GM18868 (cell line): ENCODE data around the gene FAIM2.

Source experiments
- ATAC-seq: cut with Tn5 transposase; IDR thresholded peaks from one replicate; pipeline ENCODE4 v1.9.1; 2021; ENCODE audit warnings: mild to moderate bottlenecking, moderate library complexity; ENCODE audit not compliant: unreplicated experiment

FAIM2 gene

DNA sequence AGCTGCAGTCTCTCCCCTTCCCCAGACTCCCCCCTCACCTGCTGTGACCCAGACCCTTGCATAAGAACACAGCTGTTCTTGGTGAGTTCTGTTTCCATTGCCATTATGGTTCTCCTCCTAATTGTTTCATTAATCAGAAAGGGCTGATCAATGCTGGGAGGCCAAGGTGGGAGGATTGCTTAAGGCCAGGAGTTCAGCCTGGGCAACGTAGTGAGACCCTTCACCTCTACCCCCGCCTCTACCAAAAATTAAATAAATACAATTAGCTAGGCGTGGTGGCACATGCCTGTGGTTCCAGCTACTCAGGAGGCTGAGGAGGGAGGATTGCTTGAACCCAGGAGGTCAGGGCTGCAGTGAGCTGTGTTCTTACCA, 17.2 kb upstream of the FAIM2 start:
- ATAC-seq = no peak

DNA sequence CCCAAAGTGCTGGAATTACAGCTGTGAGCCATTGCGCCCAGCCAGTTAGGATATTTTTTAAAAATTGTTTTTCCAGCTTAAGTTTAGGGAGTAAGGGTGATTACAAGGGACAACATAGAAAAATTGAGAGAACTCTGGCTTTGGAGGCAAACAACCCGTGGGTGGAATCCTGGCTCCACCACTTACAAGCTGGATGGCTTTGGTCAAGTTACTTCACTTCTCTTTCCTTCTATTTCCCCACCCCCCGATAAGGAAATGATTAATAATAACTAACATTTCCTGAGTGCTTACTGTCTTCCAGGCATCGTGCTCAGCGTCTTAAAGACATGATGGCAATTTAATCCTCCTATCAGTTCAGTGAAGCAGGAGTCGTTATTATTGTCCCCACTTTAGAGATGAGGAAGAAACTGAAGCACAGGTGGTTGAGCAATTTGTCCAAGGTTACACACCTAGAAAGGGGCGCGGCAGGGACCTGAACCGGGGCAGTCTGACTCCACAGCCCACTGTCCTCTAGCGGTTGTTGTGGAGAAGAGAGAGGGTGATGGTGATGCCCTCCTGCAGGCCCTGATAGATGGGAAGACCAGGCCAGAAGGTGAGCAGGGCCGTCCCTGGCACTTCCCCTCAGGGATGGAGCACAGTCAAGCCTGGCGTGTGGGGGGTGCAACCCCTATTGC, 16.7 kb upstream of the FAIM2 start:
- no peak for ATAC-seq

GRCh38 chr12:49917788-49918173, 14.1 kb upstream of the FAIM2 start:
- no peak for ATAC-seq

DNA sequence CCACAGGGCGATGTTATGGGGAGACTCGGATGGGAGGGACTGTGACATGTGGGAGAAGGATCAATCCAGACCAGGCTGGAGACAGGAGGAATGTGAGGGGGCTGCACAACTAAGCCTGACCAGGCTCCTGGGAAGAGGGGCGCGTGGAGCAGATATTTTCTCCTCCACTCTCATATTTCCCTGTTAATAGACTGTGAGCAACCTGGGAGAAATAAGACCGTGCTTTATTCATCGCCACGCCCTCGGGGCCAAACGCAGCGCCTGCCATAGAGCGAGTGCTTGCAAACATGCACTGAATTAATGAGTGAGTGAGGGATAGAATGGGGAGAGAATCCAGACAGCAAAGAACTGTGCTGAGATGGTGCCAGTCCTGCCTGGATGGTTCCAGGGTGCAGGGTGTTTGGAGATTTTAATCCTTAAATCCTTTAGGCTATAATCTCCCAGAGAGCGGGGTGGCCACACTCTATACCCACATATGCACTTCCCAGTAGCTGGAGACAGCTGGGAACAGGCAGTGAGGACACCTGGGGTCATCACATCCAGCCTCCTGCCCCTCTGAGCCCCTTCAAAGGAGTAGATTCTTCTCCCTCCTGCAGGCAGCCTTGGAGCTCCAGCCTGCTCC, 13.6 kb upstream of the FAIM2 start:
- no peak for ATAC-seq

GRCh38 chr12:49916129-49916919, 12.6 kb upstream of the FAIM2 start:
- no peak for ATAC-seq

GRCh38 chr12:49912345-49913255, 8.9 kb upstream of the FAIM2 start:
- ATAC-seq = no peak

DNA sequence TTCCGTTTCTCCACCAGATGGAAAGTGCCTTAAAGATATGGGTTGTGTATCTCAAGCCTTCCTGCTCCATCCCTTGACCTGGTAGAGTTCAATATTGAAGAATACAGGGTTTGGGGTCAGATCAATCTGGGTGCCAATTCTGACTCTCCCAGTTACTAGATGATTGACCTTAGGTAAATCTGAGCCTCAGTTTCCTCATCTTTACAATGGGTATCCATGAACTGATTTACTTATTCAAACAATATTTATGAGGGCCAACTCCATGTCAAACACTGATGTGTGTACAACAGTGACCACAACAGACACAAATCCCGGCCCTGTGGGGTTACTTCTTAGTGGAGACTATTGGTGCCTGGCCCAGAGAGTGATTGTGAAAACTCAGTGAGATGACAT, 7.5 kb upstream of the FAIM2 start:
- ATAC-seq = no peak

DNA sequence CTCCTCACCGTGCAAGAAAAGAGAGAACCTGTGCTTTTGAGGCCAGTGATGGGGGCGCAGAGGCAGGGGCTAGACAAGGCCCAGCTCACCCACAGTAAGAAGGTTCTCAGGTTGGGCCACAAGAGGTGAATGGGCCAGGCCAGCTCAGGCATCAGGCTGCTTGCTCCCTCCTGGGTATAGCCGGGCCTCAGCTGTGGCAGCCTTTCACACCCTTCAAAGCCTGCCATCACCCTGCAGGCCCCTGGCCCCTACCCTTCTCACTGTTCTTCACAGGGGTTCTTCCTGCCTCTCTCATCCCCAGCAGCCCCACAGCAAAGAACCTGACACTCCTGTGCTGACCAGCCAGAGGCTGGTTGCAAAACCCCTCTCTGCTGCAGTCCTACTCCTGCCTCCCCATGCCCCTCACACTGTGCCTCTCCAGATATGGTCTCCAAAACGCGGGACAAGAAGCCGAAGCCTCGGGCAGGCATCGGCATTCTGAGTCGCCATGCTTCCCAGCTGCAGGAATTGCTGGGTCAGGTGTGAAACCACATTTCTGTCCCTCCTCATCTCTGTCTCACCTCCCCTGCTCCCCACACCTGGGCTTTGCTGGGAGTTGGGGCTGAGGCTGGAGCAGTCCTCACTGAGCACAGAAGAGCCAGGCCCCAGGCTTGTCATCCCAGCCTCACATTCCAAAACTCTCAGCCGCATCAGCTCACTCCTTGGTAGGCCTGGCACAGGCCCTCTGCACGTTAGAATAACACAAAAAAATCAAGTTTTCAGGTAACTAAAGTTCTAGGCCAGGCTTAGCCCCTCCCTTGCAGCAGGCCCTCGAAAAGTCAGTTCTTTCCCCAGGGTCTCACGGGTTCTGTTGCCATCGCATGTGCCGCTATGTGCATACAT, 6.9 kb upstream of the FAIM2 start:
- ATAC-seq = no peak

GRCh38 chr12:49909826-49910225, 6.1 kb upstream of the FAIM2 start:
- no peak for ATAC-seq

DNA sequence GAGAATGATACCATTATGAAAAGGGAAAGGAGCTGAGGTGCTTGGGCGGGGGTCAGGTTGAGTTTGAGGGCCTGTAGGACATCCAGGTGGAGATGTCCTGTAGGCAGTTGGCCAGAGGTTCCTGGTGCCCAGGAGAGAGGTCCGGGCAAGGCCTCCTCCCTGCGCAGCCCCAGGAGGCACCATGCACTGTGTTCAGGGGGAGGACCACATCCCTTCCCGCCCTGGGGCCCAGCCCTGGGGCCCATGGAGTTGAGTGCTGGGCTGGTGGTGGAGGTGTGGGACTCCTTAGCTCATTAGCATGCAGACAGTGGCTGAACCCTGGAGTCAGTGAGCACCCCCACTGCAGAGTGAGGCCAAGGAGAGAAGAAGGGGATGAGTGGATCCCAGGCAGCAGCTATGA, 5.7 kb upstream of the FAIM2 start:
- ATAC-seq = no peak

DNA sequence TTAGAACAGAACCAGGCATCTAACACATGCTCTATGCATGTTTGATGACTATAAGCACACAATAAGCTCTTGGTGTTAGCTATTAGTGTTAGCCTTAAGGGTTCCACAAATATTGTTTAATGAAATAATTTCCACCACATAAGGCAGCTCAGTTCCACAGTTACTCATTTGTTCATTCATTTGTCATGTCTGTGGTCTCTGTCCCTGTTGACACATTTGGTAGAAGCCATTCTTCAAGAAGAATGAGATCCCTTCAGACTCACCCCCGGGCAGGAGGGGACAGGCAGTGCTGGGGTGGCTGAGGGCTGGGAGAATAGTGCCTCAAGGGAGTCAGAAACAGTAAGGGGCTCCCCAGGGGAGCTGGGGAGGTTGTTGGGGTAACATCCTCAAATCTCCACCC, 3.7 kb upstream of the FAIM2 start:
- no peak for ATAC-seq

- no peak for ATAC-seq
These were observed 2.1 kb upstream of the FAIM2 start for GRCh38 chr12:49905718-49906314.

- ATAC-seq = no peak
These were observed 901 bp upstream of the FAIM2 start for GRCh38 chr12:49904601-49905000.

DNA sequence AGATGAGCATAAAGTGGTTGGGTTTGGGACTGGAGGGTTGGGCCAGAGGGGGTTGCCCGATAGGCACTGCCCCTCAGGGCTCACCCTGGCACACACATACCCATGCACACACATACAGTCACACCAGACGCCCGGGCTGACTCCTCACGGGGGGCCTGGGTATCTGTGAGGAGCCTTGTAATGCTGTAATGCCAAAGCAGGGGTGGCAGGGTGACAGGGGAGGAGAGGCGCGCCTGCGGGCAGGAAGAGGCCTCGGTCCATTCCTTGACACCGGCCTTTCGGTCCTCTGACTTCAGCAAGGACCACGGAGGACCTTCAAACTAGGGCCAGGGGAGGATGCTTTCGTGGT, 375 bp downstream of the FAIM2 start:
- no peak for ATAC-seq

DNA sequence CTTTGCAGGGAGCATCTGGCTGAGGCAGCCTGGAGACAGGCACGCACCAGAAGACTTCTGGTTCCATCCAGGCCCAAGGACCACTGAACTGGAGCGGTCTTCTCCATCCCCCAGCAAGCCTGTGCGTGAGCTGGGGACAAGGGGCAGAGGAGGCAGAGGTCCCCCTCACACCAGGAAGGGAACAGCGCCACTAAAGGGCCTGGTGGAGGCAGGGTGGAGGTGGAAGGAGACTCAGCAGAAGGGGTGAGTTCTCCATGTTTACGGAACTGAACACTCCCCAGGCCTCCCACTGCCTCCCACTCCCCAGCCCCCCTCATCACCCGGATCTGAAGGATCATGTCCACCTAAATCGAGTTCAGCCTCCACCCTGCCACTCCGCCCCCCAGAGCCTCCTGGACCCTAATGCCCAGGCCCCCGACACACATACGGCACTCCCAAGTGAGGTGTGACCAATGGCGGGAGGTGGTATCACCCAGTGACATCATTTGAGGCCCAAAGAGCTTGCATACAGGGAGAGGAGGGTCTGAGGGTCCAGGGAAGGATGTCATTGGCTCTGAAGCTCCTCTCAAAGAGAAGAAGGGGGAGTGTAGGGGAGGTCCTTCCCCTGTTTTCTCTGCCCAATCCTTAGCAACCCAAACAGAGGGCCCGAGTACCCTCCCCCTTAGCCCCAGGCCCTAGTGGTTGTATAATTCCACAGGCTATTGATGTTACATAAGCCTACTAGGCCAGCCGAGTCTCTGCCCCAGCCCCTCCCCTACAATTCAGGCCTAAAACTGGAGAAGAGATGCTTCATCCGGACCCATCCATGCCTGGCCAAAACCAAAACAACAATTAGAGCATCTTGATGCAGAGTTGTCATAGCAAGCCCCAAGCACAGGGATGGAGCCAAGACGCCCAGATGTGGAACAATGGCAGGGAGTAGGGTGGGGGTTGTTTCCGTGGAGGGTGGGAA, 1.0 kb downstream of the FAIM2 start:
- ATAC-seq = no peak

DNA sequence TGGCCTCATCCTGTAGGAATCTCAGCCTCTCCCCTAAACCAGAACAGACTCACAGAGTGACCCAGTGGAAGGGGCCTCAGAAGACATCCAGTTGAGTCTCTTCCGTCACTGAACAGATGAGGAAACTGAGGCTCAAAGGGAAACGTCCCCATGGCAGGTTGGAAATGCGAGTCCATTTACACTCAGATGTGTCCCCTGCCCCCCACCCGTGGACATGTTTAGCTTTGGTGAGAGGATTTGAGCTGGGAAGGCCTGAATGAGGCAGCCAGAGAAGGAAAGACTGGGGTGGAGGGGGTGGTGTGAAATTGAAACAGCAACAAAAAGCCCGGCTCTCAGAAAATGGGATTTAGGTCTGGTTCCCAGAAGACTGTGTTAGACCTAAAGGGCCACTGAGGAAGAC, 1.7 kb downstream of the FAIM2 start:
- no peak for ATAC-seq

GRCh38 chr12:49901026-49901425, 2.7 kb downstream of the FAIM2 start:
- ATAC-seq = no peak

- no peak for ATAC-seq
These were observed 3.3 kb downstream of the FAIM2 start for GRCh38 chr12:49900371-49900770.

GRCh38 chr12:49899921-49900320, 3.8 kb downstream of the FAIM2 start:
- no peak for ATAC-seq
